Bronchial epithelial cell (primary cell): ENCODE results near the gene HOXC10. TPM values are rescaled to one million over a fixed set of nuclear protein-coding genes. Genes with fewer than 3 reads are reported as not detected.

Experiments
- total RNA-seq: library from RNA; depleted of rRNA; stranded (reverse); fragments of >200 nt; gene quantifications from 2 replicates; pipeline ENCODE4 v1.2.1, GENCODE V29; 2014

The HOXC10 gene
- total RNA-seq, 1 donor from 2014 or later, result not detected

Other genes starting within 250 kb of the HOXC10 start
- gene CISTR, start 233.2 kb upstream of the HOXC10 start, total RNA-seq, result not detected in 2 replicates
- not detected in 2 replicates for gene HOXC13, start 46.3 kb upstream of the HOXC10 start, total RNA-seq
- not detected in 2 replicates for gene HOXC12, start 30.2 kb upstream of the HOXC10 start, total RNA-seq
- gene HOXC11, start 12.0 kb upstream of the HOXC10 start, total RNA-seq, result not detected in 2 replicates
- not detected in 2 replicates for gene HOTAIR, start 10.2 kb upstream of the HOXC10 start, total RNA-seq
- gene HOXC9, start 15.0 kb downstream of the HOXC10 start, total RNA-seq, result not detected in 2 replicates
- not detected in 2 replicates for gene HOXC8, start 23.8 kb downstream of the HOXC10 start, total RNA-seq
- not detected in 2 replicates for gene HOXC6, start 43.3 kb downstream of the HOXC10 start, total RNA-seq
- not detected in 2 replicates for gene HOXC5, start 47.9 kb downstream of the HOXC10 start, total RNA-seq
- gene HOXC4, start 68.7 kb downstream of the HOXC10 start, total RNA-seq, result not detected in 2 replicates
- gene SMUG1, start 203.8 kb downstream of the HOXC10 start, total RNA-seq, result 36.1 and 48.5 TPM in 2 replicates